Left colon (tissue), 2 donors: ENCODE measurements around the gene CPA1. TPM values are rescaled to one million over a fixed set of nuclear protein-coding genes. Genes with fewer than 3 reads are reported as not detected.

Experiments
- ATAC-seq: fragments of 200-7000 bp; cut with Tn5 transposase; one replicate; pipeline ENCODE4 v1.9.1; 2020; ENCODE audit warnings: mild to moderate bottlenecking, moderate library complexity
- DNase-seq, 2 donors: peaks; one replicate each; pipeline ENCODE4 v3.0.0-alpha.2; 2020
- intact Hi-C, 2 donors: fragments of 100-400 bp; cut with DNase I in 1 of 2; cut with micrococcal nuclease in 1 of 2; formaldehyde crosslinking; loops; one replicate each; pipeline versions ENCODE4 v1.11.2 to v1.14.0; 2022; cut with DNase I, micrococcal nuclease
- total RNA-seq, 2 donors: library from RNA; stranded (reverse); fragmentation: NEBNext Ultra II Directional; extraction: Animal tissue kit (Norgen Biotek cat#: 25700); gene quantifications; one replicate each; pipeline ENCODE4 v1.2.1, GENCODE V29; 2021
- donor health status: DM: no; HTN: no; CAD: no.
- donor health status: DM: yes; HTN: yes; CAD: no.

The CPA1 gene
- total RNA-seq, 2 donors from 2014 or later, result 4.8 TPM; not detected in 1

- DNase-seq (no peak), ATAC-seq (no peak)
- intact Hi-C loops, result no loop called here
These were observed 30.7 kb downstream of the CPA1 start for GRCh38 chr7:130410868-130411541.

GRCh38 chr7:130413201-130413600, 32.9 kb downstream of the CPA1 start:
- no peak for ATAC-seq
- intact Hi-C loops, result no loop called here
- no peak for DNase-seq

GRCh38 chr7:130415006-130415405, 34.7 kb downstream of the CPA1 start:
- intact Hi-C loops, result no loop called here
- no peak for ATAC-seq
- DNase-seq, result no peak

GRCh38 chr7:130417213-130417612, 36.9 kb downstream of the CPA1 start:
- intact Hi-C loops, result no loop called here
- ATAC-seq (no peak), DNase-seq (no peak)

GRCh38 chr7:130418306-130418705, 38.0 kb downstream of the CPA1 start:
- intact Hi-C loops, result no loop called here
- ATAC-seq (no peak), DNase-seq (no peak)

- DNase-seq (no peak), ATAC-seq (peak; percentile 97)
- intact Hi-C loops, result no loop called here
These were observed 39.4 kb downstream of the CPA1 start for GRCh38 chr7:130419658-130420057.

- DNase-seq (no peak), ATAC-seq (no peak)
- intact Hi-C loops, result no loop called here
These were observed 40.8 kb downstream of the CPA1 start for GRCh38 chr7:130420943-130421578.

- no peak for ATAC-seq
- intact Hi-C loops, result no loop called here
- DNase-seq, result no peak
These were observed 41.4 kb downstream of the CPA1 start for GRCh38 chr7:130421684-130422083.

GRCh38 chr7:130423501-130424037, 43.3 kb downstream of the CPA1 start:
- intact Hi-C loops, result no loop called here
- DNase-seq, result no peak
- ATAC-seq, result no peak

- intact Hi-C loops, result no loop called here
- ATAC-seq, result no peak
These were observed 45.5 kb downstream of the CPA1 start for GRCh38 chr7:130425796-130426195.

GRCh38 chr7:130426564-130426963, 46.3 kb downstream of the CPA1 start:
- DNase-seq (no peak), ATAC-seq (no peak)
- intact Hi-C loops, result no loop called here

More at GRCh38 chr7:130425796-130426195, 45.5 kb downstream of the CPA1 start:
- DNase-seq, result no peak

GRCh38 chr7:130429019-130429418, 48.7 kb downstream of the CPA1 start:
- DNase-seq, result no peak
- no peak for ATAC-seq
- intact Hi-C loops, result no loop called here

- intact Hi-C loops, result no loop called here
- no peak for DNase-seq
- ATAC-seq, result no peak
These were observed 49.8 kb downstream of the CPA1 start for GRCh38 chr7:130430115-130430514.

- ATAC-seq (no peak), DNase-seq (no peak)
- intact Hi-C loops, result no loop called here
These were observed 50.8 kb downstream of the CPA1 start for GRCh38 chr7:130430841-130431666.

GRCh38 chr7:130432886-130433285, 52.6 kb downstream of the CPA1 start:
- no peak for ATAC-seq
- intact Hi-C loops, result no loop called here
- no peak for DNase-seq

GRCh38 chr7:130433301-130433700, 53.0 kb downstream of the CPA1 start:
- no peak for DNase-seq
- intact Hi-C loops, result no loop called here
- ATAC-seq, result no peak

- no peak for DNase-seq
- intact Hi-C loops, result no loop called here
- no peak for ATAC-seq
These were observed 55.1 kb downstream of the CPA1 start for GRCh38 chr7:130435311-130435854.

- intact Hi-C loops, result no loop called here
- ATAC-seq, result no peak
- DNase-seq, result no peak
These were observed 56.0 kb downstream of the CPA1 start for GRCh38 chr7:130436253-130436652.
